Measurements from ENCODE around the gene STRN.
"Not testable (repeated sequence)": the region's sequence is repeated elsewhere in the genome, so short reads cannot be mapped to it uniquely, and the experiment has no call there.

The STRN gene

DNA sequence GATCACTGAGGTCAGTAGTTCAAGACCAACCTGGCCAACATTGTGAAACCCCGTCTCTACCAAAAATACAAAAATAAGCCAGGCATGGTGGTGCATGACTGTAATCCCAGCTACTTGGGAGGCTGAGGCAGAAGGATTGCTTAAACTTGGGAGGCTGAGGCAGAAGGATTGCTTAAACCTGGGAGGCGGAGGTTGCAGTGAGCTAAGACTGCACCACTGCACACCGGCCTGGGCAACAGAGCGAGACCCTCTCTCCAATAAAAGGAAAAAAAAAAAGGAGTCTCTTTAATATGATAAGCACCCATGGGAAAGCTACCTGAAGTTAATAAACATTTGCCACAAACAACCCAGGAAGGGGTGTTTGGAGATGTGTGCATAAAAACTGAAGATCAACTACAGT is 2.6 kb downstream of the STRN start:
- DNase-seq = no peak

DNA sequence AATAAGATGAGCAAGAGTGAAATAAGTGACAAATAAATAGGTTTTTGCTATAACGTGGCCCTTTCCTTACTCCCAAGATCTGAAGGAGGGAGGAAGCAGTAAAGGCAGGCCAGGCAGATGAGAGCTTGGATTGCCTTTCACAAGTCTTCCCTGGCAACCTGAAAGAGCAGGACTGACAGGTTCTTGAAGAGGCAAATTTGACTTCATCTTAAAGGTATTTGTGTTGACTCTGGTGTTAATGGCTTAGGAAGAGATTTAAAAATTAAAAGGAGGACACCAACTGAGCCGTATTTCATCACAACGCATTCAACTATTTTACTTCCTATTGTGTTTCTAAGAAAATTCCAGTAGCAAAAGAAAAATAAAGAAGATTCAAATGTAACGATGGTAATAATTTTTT is 3.2 kb downstream of the STRN start:
- DNase-seq = no peak

DNA sequence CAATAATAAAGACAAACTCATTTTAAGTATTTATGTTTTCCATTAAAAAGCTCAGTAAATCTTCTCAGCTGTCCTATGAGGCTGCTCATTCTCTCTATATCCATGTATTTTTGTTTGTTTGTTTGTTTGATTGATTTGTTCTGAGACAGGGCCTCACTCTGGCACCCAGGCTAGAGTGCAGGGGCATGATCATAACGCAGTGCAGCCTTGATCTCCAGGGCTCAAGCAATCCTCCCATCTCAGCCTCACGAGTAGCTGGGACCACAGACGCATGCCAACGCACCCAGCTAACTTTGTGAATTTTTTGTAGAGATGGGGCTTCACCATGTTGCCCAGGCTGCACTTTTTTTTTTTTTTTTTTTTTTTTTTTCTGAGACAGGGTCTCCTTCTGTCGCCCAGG is 5.6 kb downstream of the STRN start:
- DNase-seq = no peak

DNA sequence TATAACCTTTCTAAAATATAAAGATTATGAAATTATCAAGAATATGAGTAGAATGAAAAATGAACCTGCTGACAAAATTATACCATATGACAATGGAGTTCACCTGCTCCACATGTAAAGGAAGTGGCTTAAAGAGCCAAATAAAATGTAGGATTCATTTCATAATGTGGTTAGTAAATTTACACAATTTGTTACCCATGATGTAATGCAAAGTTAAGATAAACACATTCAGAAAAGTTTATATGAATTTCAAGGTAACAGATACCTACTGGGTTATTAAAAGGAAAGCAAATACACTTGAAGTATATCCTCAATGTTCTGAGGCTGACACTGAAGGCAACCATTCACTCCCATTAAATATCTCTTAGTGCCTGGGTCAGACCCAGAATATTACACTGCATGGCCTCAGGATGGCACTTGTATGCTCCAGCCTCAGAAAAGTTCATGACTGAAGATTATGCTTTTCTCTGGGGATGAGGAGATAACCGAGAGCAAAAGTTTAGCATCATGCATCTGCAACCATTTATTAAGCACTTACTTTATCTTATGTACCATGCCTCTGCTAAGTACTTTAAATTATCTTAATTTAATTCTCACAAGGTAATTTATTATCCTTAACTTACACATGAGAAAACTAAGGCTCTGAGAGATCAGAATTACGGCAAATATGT is 6.2 kb downstream of the STRN start:
- DNase-seq = no peak

DNA sequence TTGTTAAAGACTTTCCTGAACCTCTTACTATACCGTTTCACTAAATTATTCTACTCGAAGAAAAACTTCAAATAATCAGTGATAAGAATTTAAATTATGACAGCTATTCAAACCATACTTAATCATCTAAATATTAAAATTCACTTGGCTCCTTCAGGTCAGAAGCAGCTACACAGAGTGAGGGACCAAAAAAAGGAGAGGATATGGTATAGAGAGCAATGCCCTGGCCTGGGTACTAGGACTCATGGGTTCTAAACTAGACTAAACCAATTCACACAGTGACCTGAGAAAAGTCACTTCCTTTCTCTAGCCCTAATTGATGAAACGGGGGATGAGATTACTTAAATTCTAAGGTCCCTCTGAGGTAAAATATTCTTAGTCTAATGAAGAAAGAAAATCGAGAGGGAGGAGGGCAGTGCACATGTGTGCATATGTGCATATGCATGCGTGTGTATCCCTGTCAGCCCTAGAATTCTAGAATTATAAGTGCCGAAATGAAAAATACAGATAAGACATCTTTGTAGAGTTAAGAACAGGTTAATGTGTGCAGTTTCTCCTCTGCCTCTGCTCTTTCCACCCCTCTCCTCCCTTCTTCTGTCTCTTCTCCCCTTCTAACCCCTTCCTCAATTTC is 11.2 kb downstream of the STRN start:
- no peak for DNase-seq

DNA sequence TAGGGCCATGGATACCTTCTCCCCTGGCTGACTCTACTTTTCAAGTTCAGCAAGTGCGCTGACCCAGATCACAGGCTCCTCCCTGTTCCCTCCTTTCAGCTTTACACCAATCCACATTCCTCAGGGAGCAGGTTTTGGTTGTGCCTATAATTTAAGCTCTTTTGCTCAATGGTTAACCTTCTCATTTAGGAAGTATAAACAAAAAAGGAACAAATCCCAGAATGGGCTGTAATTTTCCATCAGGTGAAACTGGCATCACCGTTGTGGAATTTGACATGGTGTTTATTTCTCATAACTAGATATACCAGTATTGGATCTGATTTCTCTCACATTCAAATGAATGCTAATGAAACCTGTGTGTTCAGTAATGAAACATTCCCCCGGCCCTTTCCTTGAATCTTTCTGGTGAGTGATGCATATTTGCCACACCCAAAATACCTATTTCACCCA is 13.6 kb downstream of the STRN start:
- DNase-seq = no peak

DNA sequence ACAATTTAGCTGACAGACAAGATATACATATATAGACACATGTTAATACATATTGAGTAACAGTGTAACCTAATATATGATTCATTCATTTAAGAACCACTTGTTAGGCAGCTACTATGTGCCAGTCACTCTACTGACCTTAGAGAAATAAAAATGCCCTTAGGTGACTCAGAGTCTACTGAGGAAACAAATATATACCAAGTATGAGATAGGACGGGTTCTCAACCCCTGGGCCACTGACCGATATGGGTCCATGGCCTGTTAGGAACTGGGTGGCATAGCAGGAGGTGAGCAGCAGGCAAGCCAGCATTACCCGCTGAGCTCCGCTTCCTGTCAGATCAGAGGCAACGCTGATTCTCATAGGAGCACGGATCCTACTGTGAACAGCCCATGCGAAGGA is 14.8 kb downstream of the STRN start:
- peak; percentile 14 for DNase-seq

DNA sequence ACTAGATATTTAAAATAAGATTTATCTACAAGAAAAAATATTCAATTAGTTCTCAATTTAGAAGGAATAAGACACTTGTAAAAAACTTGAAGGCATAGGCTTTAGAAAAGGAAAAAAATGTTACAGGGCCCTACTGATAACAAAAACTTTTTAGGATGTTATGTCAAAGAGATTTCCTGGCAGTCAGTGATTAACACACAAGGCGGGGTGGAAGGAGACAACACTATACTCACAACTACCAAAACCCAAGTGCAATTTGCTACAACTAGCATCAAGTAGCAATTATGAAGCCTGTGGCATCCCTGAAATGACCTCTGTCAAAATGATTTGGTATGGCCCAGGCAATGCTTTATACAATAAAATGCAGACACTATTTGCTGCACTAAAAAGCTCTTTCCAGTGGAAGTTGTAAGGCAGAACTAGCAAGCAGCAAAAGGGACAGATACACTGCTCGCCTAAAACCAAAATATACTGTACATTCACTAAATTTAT is 15.3 kb downstream of the STRN start:
- no peak for DNase-seq

DNA sequence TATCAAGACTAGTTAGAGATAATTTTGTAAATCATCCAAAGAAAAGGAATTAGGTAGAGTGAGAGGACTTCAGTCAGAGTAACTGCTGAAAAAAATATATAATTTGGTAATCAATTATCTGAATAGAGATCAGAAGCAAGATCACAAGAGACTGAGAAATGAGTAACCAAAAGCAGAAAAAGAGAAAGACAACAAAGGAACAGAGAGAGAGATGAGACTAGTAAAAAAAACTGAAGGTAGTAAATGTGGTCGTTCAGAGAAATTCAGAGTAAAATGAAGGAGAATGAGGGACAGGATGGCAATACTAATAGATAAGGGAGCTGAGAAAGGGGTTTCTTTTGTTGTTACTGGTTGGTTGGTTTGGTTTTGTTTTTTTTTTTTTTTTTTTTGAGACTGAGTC is 16.5 kb downstream of the STRN start:
- DNase-seq = no peak

DNA sequence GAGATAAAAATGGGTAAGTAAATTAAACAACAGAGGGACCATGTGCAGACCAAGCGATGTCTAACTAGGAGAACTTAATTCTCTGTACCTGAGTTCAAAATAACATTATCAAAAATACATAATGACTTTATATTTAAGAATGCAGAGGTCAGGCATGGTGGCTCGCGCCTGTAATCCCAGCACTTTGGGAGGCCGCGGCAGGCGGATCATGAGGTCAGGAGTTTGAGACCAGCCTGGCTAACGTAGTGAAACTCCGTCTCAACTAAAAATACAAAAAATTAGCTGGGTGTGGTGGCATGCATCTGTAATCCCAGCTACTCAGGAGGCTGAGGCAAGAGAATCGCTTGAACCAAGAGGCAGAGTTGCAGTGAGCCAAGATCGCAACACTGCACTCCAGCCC is 21.1 kb downstream of the STRN start:
- DNase-seq = not testable (repeated sequence)

DNA sequence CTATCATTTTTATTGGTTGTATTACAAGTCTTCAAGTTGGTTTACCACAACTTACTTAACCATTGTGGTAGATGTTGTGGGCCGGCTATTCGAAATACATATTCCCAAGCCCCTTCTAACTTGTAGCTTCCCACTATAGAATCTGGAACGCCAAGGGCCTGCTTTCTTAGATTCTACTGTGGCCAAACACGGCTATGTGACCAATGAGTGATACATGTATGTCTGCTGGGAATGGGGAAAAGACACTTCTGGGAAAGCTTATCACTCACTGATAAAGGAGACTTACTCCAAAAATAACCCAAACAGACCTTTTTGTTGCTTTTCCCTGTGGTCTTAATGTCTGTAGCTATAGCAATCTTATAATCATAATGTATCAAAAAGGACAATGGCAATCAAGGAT is 24.5 kb downstream of the STRN start:
- DNase-seq = no peak

DNA sequence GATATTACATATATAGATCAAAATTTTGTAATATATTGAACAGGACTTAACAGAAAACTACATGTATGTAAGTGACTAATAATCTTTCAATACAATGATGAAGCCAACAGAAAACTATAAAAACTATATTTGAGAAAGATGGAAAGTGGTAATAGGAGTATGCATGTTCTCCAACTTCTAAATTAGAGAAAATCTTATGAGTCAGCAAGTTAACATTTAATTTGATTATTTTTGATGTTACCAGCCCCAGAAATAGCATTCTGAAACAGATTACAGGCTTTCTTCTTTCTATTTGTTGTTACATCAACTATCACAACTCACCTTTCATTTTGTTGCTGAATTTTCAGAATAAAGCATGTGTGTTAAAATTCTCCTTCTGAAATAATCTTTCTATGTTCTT is 29.8 kb downstream of the STRN start:
- not testable (repeated sequence) for DNase-seq

DNA sequence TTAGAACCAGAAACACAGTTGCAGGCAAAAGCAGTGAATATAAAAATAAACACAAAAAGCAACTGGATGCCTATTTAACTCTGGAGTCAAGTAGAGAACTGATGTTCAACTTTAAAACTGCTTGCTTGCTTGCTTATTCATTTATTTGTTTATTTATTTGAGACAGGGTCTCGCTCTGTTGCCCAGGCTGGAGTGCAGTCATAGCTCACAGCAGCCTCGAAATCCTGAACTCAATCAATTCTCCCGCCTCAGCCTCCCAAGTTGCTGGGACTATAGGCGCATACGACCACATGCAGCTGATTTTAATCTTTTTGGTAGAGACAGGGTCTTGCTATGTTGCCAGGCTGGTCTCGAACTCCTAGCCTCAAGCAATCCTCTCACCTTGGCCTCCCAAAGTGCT is 34.6 kb downstream of the STRN start:
- not testable (repeated sequence) for DNase-seq

DNA sequence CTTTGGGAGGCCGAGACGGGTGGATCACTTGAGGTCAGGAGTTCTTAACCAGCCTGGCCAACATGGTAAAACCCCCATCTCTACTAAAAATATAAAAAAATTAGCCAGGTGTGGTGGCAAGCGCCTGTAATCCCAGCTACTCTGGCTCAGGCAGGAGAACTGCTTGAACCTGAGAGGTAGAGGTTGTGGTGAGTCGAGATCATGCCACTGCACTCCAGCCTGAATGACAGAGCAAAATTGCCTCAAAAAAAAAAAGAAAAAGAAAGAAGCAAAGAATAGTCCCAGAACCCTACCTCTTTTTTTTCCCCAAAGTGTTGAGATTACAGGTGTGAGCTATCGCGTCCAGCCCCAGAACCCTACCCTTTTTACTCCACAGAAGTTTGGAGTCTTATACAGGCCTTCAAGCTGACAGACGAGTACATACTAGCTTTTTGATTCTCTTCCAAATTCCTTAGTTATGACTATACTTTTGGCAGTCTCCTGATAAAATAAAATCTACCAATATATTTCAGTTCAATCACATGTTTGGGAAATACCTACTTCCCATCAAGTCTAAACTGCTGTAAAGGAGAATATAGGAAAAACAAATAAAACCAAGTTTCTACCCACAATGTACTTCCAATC is 35.4 kb downstream of the STRN start:
- peak; percentile 77 for DNase-seq

DNA sequence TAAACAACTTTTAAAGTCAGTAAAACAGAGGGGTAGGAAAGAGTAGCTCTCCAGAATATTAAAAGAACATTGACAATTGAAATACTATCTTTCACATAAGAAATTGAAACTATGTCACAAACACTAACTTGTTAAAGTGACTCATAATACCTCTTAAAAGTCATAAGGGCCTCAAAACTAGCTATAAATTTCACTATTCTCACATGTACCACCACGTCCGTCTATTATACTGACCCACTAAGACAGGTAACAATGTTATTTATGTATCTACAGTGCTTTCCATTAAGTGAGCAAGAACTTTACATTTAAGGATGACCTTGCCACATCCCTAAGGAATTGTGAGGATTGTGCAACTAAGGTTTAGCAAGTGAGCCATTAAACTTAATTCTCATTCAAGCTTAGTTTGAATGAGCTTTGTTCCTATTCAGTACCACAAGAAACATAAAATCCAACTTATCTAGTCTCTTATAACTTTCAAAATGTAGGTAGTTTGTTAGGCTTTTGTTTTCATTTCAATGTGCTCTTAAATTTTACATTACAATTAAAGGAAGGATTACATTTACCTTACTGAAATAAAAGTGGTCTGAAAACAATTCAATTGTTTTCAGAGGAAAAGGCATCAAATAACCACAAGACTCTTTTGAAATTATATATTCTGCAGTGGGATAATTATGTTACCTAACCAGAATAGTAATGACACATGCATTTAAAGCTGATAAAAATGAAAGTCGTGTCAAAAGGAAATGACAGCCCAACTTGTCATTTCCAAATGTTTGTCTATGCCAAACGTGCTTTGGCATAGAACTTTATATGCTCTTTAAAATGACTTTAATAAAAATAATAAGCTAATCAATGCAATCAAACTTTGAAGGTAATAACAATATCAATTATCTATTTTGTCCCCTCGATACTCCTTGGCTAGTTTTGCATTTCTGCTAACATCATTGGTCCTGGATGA is 39.9 kb downstream of the STRN start:
- not testable (repeated sequence) for DNase-seq

DNA sequence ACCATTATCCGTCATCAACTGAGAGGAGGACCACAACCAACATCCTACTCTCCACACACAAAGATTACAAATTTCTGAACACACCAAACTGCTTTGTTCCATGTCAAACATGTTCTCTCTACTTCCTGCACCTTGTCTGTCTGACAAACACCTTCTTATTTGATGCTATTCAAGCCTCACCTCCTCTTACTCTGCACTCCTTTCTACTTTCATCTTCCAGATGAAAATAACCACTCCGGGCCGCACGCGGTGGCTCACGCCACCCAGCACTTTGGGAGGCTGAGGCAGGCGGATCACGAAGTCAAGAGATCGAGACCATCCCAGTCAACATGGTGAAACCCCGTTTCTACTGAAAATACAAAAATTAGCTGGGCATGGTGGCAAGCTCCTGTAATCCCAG is 43.7 kb downstream of the STRN start:
- not testable (repeated sequence) for DNase-seq

DNA sequence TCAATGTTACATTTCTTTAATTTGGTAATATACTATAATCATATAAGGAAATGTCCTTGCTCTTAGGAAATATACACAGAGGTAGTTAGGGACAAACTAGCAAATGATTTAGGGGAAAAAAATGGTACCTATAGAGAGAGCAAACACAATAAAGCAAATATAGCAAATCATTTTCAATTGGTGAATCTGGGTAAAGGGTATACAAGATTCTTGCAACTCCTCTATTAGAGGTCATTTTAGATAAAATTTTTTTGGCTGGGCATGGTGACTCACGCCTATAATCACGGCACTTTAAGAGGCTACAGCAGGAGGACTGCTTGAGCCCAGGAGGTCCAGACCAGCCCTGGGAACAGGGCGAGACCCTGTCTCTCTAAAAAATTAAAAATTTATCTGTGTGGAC is 44.4 kb downstream of the STRN start:
- DNase-seq = no peak

DNA sequence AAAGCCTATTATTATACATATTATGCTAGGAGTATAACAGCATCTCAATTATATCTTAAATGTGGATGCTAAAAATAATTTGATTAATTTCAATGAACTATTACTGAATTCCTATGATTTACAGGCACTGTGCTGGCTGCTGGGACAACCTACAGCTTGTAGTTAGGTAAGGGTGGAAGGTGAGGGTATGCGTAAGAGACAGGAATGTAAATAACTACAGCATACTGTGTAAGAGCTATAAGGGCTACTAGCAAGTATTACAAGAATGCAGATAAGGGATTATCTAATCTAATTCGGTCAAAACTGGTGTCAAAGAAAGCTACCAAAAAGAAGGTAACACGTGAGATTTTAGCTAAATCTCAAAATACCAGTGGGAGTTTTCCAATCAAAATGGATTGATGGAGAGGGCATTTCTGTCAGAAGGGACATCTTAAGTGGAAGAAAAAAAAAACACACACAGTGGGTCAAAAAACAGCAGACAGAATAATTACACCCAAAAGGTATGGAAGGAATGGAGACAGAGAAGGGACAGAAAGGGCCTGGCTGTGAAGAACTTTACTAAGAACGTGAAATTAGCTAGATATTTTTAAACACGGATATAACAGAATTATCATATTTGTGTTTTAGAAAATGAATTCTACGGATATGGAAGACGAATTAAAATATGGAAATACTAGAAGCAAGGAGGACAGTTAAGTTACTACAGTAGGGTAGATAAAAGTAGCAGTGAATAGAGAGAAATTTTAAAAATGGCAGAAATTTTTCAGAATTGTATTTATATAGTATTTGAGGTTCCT is 47.1 kb downstream of the STRN start:
- no peak for DNase-seq

DNA sequence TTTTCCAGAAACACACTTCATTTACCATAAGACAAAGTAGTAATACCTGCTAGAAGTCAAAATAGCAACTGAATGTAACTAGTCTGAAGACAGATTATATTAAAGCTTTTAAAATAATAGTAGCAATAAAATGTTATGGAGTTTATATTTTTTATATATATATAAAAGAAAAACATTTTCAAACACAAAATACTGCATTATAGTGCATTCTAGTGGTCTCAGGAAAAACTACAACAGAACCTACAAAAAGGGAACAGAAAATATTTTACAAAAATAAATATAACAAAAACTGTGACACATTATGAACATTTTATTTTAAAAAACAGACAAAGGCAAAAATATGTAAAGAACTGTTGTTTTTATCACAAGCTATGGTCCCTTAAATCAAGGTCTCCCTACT is 48.0 kb downstream of the STRN start:
- DNase-seq = no peak

DNA sequence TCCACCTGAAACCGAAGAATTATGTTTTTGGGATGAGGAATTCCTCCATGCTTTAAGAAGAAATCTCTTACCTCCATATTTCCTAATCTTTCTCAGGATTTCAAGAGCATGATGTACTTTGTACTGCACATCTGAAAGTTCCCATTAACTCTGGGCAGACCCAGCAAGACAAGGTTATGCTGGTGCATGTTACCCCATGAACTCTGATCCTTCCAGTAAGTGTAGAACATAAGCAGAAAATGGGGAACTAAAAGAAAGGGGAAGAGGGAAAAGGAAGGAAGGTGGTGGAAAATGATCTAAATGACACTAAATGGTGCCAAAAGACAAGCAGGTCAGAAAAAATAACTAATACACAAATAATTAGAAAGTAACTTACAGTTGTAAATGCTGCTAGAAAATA is 50.7 kb downstream of the STRN start:
- DNase-seq = no peak

DNA sequence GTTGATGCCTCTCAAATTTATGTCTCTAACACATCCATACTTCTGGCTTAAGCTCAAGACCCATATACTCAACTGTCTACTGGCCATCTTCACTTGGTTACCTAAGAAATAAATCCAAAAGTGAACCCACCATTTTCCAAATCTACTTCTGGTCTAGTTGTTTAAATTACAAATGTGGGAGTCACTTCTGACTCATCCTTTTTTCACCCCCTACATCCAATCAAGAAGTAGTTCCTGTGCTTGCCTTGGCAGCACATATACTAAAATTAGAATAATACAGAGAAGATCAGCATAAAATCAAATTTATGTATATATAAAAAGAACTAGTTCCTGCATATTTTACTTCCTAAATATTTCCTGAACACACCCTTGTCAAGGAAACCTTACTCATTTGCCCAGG is 53.6 kb downstream of the STRN start:
- peak; percentile 47 for DNase-seq

DNA sequence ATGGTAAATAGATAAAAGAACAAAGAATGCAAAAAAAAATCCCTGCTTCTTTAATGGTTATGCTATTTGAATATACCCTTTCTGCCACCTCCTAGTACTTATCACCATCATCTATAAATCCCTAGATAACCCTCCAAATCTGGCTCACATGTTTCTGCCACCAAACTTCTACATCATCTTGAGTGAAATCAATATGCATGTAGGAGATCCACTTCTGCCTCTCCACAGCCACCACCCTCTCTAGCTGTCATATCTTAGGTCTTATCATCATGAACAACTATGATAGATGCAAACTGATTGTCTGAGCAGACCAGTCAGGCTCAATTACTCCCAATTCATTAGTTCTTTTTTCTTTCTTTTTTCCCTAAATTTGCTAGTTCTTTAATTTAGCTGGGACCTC is 55.3 kb downstream of the STRN start:
- no peak for DNase-seq

Measured in fibroblast of upper back skin (primary cell).